KMS-11 (cell line): ENCODE data around the gene CNTFR.

Experiments used
- H2AFZ ChIP-seq: fragments of 200-600 bp; sonication (generic); 2 replicates; pipeline ENCODE4 v1.6.1; 2016; ENCODE audit warnings: antibody characterized with exemption, mixed run types, low read depth
- H3K27ac ChIP-seq: fragments of 200-600 bp; sonication (generic); 2 replicates; pipeline ENCODE4 v1.6.1; 2016; ENCODE audit warnings: mild to moderate bottlenecking, mixed run types
- H3K27me3 ChIP-seq: fragments of 200-600 bp; sonication (generic); 2 replicates; pipeline ENCODE4 v1.6.1; 2017; ENCODE audit warnings: mild to moderate bottlenecking, low read depth, mixed run types, moderate library complexity; ENCODE audit not compliant: insufficient read depth
- H3K36me3 ChIP-seq: fragments of 200-600 bp; sonication (generic); 2 replicates; pipeline ENCODE4 v1.6.1; 2017; ENCODE audit warnings: mild to moderate bottlenecking, mixed run types; ENCODE audit not compliant: insufficient read depth
- H3K4me1 ChIP-seq: fragments of 200-600 bp; sonication (generic); 2 replicates; pipeline ENCODE4 v1.6.1; 2016; ENCODE audit warnings: mild to moderate bottlenecking, low read depth, mixed run types; ENCODE audit not compliant: poor library complexity, severe bottlenecking
- H3K4me2 ChIP-seq: fragments of 200-600 bp; sonication (generic); 2 replicates; pipeline ENCODE4 v1.7.0; 2016; ENCODE audit warnings: mild to moderate bottlenecking, mixed run types
- H3K4me3 ChIP-seq: fragments of 200-600 bp; sonication (generic); IDR thresholded peaks from 2 replicates; pipeline ENCODE4 v1.6.1; 2017; ENCODE audit warnings: low read depth, low read length, mixed read lengths; ENCODE audit not compliant: insufficient read depth
- H3K79me2 ChIP-seq: fragments of 200-600 bp; sonication (generic); 2 replicates; pipeline ENCODE4 v1.6.1; 2016; ENCODE audit warnings: low read depth, mixed run types; ENCODE audit not compliant: insufficient read depth
- H3K9ac ChIP-seq: fragments of 200-600 bp; sonication (generic); 2 replicates; pipeline ENCODE4 v1.6.1; 2016; ENCODE audit warnings: mild to moderate bottlenecking, mixed run types
- H4K20me1 ChIP-seq: fragments of 200-600 bp; sonication (generic); 2 replicates; pipeline ENCODE4 v1.6.1; 2016; ENCODE audit warnings: mild to moderate bottlenecking, mixed run types; ENCODE audit not compliant: insufficient read depth
- CTCF ChIP-seq: fragments of 200-600 bp; sonication (generic); conservative IDR thresholded peaks from 2 replicates; pipeline ENCODE4 v1.6.1; 2017; ENCODE audit warnings: low read depth, mild to moderate bottlenecking, antibody characterized with exemption, low read length, moderate library complexity, mixed read lengths

Gene CNTFR

GRCh38 chr9:34620061-34620994 is 30.8 kb upstream of the CNTFR start, which contains the start of gene DCTN3:
Gene DCTN3 (minus strand): TSS chr9:34620495. CDS start chr9:34620464, 31 bp downstream.
- no peak within 1 kb of the TSS for H3K27ac ChIP-seq
- H3K4me3 ChIP-seq, result no peak within 1 kb of the TSS
- peak within 1 kb of the TSS; percentile 95 for H3K4me2 ChIP-seq
- H4K20me1 ChIP-seq, result no peaks in the 10 kb centered on the region
- H3K9ac ChIP-seq, result peak within 1 kb of the TSS; percentile 48
- H2AFZ ChIP-seq, result peak within 1 kb of the TSS; percentile 68
- H3K79me2 ChIP-seq, result peaks cover 7% of the 10 kb centered on the region; the same call in 1 of the 2 replicates
- H3K27me3 ChIP-seq, result no peaks in the 10 kb centered on the region
- no peaks in the 10 kb centered on the region for H3K36me3 ChIP-seq
- peaks cover 24% of the 10 kb centered on the region for H3K4me1 ChIP-seq
- TF ChIP-seq CTCF, result no peak

DNA sequence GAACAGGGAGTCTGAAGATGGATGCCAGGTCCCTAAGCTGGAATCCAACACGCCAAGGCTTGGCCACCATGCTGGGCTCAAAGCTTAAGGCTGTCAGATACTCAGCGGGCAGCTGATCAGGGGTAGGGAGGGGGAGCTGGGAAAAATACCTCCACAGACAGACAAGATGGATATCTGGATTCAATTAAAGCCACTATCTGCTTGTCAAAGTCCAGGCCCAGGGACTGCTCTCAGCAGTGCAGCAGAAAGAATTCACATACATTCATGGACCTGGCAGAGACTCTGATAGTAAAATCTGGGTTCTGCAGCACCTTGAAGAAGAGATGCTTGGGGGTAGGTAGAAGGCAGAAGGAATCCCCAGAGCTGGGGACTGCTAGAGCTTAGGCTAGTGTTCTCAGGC is 25.6 kb upstream of the CNTFR start:
- Histone ChIP-seq H3K79me2 (peaks cover 15% of the 10 kb centered on the region), H3K27ac (no peak overlapping the region), H3K27me3 (no peaks in the 10 kb centered on the region), H3K4me3 (no peak overlapping the region), H4K20me1 (no peaks in the 10 kb centered on the region), H2AFZ (no peak overlapping the region), H3K9ac (no peak overlapping the region), H3K4me2 (no peak overlapping the region), H3K4me1 (peaks cover 25% of the 10 kb centered on the region), H3K36me3 (no peaks in the 10 kb centered on the region)
- no peak for TF ChIP-seq CTCF

DNA sequence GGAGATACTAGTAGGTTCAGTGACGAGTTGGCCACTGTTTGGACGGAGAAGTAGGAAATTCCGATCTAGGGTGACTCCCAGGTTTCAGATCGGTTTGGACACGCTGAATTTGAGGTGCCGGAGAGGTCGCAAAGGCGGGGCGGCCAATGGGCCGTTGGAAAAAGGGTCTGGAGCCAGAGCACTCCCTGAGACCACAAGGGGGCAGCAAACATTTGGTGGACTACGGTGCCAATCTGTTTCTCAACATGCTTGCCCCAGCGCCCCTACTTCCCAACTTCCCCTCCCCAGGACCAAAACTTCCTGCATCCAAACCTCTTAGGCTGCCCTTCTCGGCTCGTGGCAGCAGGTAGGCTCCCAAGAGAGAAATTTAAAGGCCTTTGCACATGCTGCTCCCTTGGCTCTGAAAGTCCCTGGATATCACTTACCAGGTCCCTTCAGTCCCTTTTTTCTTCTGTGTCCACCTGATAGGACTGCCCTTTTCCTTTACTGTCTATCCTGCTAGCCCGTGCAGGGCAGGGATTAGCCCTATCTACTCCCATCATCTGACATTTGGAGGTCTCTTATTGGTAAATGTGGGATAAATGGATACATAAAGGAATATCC is 23.4 kb upstream of the CNTFR start:
- no peak overlapping the region for H3K4me3 ChIP-seq
- TF ChIP-seq CTCF, result peak; percentile 87
- no peaks in the 10 kb centered on the region for H4K20me1 ChIP-seq
- H3K4me1 ChIP-seq, result peaks cover 6% of the 10 kb centered on the region
- peak overlapping the region; percentile 74 for H2AFZ ChIP-seq
- H3K36me3 ChIP-seq, result no peaks in the 10 kb centered on the region
- no peaks in the 10 kb centered on the region for H3K27me3 ChIP-seq
- H3K79me2 ChIP-seq, result peaks cover 8% of the 10 kb centered on the region; the same call in 1 of the 2 replicates
- peak overlapping the region; percentile 89; the same call in 1 of the 2 replicates for H3K9ac ChIP-seq
- peak overlapping the region; percentile 91 for H3K4me2 ChIP-seq
- peak overlapping the region; percentile 19; the same call in 1 of the 2 replicates for H3K27ac ChIP-seq

GRCh38 chr9:34611811-34612787 is 22.6 kb upstream of the CNTFR start, which contains the start of gene RPP25L:
Gene RPP25L (minus strand): TSS chr9:34612097. CDS start chr9:34611296, 801 bp downstream.
- TF ChIP-seq CTCF, result no peak
- Histone ChIP-seq H3K4me2 (peak within 1 kb of the TSS; percentile 91), H3K4me3 (no peak within 1 kb of the TSS), H2AFZ (peak within 1 kb of the TSS; percentile 74), H3K9ac (peak within 1 kb of the TSS; percentile 89), H3K79me2 (peaks cover 8% of the 10 kb centered on the region; the same call in 1 of the 2 replicates), H3K36me3 (no peaks in the 10 kb centered on the region), H4K20me1 (no peaks in the 10 kb centered on the region), H3K27me3 (no peaks in the 10 kb centered on the region), H3K4me1 (peaks cover 6% of the 10 kb centered on the region), H3K27ac (peak within 1 kb of the TSS; percentile 53)
